ENCODE results near the gene RRP1. TPM values are rescaled to one million over a fixed set of nuclear protein-coding genes. Genes with fewer than 3 reads are reported as not detected.
A peak's percentile ranks its signal among the peaks of the same experiment; 100 is the strongest.

RRP1 gene
- total and polyA plus RNA-seq, 10 of the 15 experiments (the other 5 are each of a cell fraction or from before 2014, with no cell fraction given): 0.34 to 70.8 (median 35.1) TPM

- H3K9ac ChIP-seq (ENCODE audit: control insufficient read depth, insufficient read depth, low read length): no peak overlapping the region
- H3K4me1 ChIP-seq (ENCODE audit: control insufficient read depth, insufficient read depth, low read length): peaks cover 6% of the 10 kb centered on the region
- SMC1A ChIA-PET (ENCODE audit: uncharacterized antibody, unreplicated experiment): interaction anchor here (0.6 to 1.0 kb wide), 2 partner anchors 114 to 258 kb away, joined by 4 read pairs; no protein-coding TSS in a partner anchor
- H2AFZ ChIP-seq (ENCODE audit: control insufficient read depth, low read depth, low read length): no peak overlapping the region
- no peaks in the 10 kb centered on the region for H3K79me2 ChIP-seq (ENCODE audit: control insufficient read depth, insufficient read depth, low read length)
- TF ChIP-seq NR2F1 (conservative IDR thresholded peaks at IDR 0.05): peak; percentile 41; the same call in 1 of the 2 replicates
- peak in 2 of 3 experiments; percentile 11 to 22; a peak in 3 of 6 replicates for TF ChIP-seq CTCF (IDR thresholded peaks at IDR 0.05 in 2 of 3, conservative IDR thresholded peaks at IDR 0.05 in 1 of 3; ENCODE audit: control insufficient read depth in 2 of 3, extremely low read depth in 1 of 3, insufficient read depth in 1 of 3, low read depth in 3 of 3, low read length in 3 of 3)
- no peak for TF ChIP-seq PRDM15 (CRISPR knock-in tag; IDR thresholded peaks at IDR 0.05)
- H3K36me3 ChIP-seq (ENCODE audit: control insufficient read depth in 2 of 2, insufficient read depth in 2 of 2, low read length in 1 of 2): no peaks in the 10 kb centered on the region
- in situ Hi-C loops (cut with MboI): no loop called here
- H4K20me1 ChIP-seq (ENCODE audit: control insufficient read depth, insufficient read depth): no peaks in the 10 kb centered on the region
- no peaks in the 10 kb centered on the region; the same call in 2 of the 3 replicates for H3K9me3 ChIP-seq (replicated peaks; ENCODE audit: control insufficient read depth, insufficient read depth, low read length)
- intact Hi-C loops (cut with micrococcal nuclease; ENCODE audit: unreplicated experiment): no loop called here
- 44% methylated on average over 14 of the region's 14 CpGs for WGBS (ENCODE audit: insufficient coverage, insufficient replicate concordance, low lambda C conversion rate, missing lambda C conversion rate)
- FAIRE-seq (no peak), DNase-seq (ENCODE audit: low read depth, low spot score) (no peak), ATAC-seq (peak; percentile 32)
- POLR2A ChIA-PET: interaction anchor here (1.1 to 1.6 kb wide), 2 partner anchors 9 to 72 kb away, joined by 3 to 4 read pairs; no protein-coding TSS in a partner anchor
- no peak overlapping the region for H3K4me3 ChIP-seq
- CTCF ChIA-PET: interaction anchor here (0.8 to 3.4 kb wide), 5 partner anchors 21 to 122 kb away, joined by 3 to 16 read pairs (median 4); no protein-coding TSS in a partner anchor
- H3K27me3 ChIP-seq (replicated peaks in 1 of 2; ENCODE audit: control insufficient read depth in 2 of 2, insufficient read depth in 2 of 2, low read length in 1 of 2): no peaks in the 10 kb centered on the region
- no peak overlapping the region for H3K4me2 ChIP-seq (ENCODE audit: control insufficient read depth, insufficient read depth)
- H3K27ac ChIP-seq (ENCODE audit: control insufficient read depth, insufficient read depth): no peak overlapping the region
- no TSS peak for BruUV-seq (replicated peaks)
- RAD21 ChIA-PET (ENCODE audit: unreplicated experiment): interaction anchor here (0.6 to 2.5 kb wide), 3 partner anchors 11 to 228 kb away, joined by 3 to 12 read pairs (median 4); no protein-coding TSS in a partner anchor
Observed at GRCh38 chr21:43816611-43817071, 27.3 kb downstream of the RRP1 start.

All from GM12878 (cell line).